Epithelial cell of proximal tubule (primary cell): ENCODE results near the gene C16orf90. TPM values are rescaled to one million over a fixed set of nuclear protein-coding genes. Genes with fewer than 3 reads are reported as not detected.
A peak's percentile ranks its signal among the peaks of the same experiment; 100 is the strongest.
"Not testable (repeated sequence)": the region's sequence is repeated elsewhere in the genome, so short reads cannot be mapped to it uniquely, and the experiment has no call there.

Experiments
- DNase-seq: peaks from one replicate; pipeline ENCODE4 v3.0.0-alpha.2; 2011; ENCODE audit warnings: low read depth
- H3K4me3 ChIP-seq: 2 replicates; pipeline ENCODE4 v1.5.1; 2011; ENCODE audit warnings: low read depth, mild to moderate bottlenecking, low read length
- total RNA-seq: library from RNA; depleted of rRNA; stranded (reverse); fragments of >200 nt; gene quantifications from 2 replicates; pipeline ENCODE4 v1.2.3, GENCODE V29; 2015
- TF ChIP-seq, protein P1 (sequence below): conservative IDR thresholded peaks from 2 replicates; pipeline ENCODE4 v1.5.1; 2012; ENCODE audit warnings: low read depth, mild to moderate bottlenecking, low read length

Gene C16orf90
- total RNA-seq, 1 donor from 2014 or later: not detected

DNA sequence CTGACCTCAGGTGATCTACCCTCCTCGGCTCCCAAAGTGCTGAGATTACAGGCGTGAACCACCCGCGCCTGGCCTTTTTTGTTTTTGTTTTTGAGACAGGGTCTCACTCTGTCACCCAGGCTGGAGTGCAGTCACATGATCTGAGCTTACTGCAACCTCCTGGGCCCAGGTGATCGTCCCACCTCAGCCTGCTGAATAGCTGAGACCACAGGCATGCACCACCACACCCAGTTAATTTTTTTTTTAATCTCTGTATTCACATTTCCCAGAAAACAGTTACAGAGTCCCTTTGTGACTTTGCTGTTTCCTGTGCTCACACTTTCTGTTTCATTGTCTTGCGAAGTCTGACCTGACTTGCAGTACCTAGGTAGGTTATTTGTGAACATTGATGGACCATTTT lies 8.2 kb upstream of the C16orf90 start:
- no peak for DNase-seq
- TF ChIP-seq, protein P1, sequence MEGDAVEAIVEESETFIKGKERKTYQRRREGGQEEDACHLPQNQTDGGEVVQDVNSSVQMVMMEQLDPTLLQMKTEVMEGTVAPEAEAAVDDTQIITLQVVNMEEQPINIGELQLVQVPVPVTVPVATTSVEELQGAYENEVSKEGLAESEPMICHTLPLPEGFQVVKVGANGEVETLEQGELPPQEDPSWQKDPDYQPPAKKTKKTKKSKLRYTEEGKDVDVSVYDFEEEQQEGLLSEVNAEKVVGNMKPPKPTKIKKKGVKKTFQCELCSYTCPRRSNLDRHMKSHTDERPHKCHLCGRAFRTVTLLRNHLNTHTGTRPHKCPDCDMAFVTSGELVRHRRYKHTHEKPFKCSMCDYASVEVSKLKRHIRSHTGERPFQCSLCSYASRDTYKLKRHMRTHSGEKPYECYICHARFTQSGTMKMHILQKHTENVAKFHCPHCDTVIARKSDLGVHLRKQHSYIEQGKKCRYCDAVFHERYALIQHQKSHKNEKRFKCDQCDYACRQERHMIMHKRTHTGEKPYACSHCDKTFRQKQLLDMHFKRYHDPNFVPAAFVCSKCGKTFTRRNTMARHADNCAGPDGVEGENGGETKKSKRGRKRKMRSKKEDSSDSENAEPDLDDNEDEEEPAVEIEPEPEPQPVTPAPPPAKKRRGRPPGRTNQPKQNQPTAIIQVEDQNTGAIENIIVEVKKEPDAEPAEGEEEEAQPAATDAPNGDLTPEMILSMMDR: no peak
- no peak overlapping the region for H3K4me3 ChIP-seq

DNA sequence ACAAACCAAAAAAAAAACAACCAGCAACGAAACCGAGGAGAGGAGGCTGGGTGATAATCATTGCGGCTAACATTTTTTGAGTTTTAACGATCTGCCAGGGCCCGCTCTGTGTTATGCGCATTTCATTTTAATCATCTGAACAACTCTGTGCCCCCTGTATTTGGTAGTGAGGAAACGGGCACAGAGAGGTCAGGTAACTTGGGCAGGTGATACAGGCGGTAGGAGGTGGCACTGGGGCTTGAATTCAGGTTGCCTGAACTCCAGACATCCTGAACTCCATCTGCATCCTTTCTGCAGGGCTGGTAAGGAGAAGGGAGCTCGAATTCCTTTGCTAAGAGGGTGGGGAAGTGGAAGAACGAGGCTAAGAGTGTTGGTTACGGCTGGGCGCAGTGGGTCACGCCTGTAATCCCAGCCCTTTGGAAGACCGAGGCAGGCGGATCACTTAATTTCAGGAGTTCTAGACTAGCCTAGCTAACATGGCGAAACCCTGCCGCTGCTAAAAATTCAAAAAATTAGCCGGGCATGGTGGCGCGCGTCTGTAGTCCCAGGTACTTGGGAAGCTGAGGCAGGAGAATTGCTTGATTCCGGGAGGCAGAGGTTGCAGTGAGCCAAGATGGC lies 6.6 kb upstream of the C16orf90 start:
- peak overlapping the region; percentile 93 for H3K4me3 ChIP-seq
- DNase-seq: no peak
- TF ChIP-seq, protein P1: no peak

DNA sequence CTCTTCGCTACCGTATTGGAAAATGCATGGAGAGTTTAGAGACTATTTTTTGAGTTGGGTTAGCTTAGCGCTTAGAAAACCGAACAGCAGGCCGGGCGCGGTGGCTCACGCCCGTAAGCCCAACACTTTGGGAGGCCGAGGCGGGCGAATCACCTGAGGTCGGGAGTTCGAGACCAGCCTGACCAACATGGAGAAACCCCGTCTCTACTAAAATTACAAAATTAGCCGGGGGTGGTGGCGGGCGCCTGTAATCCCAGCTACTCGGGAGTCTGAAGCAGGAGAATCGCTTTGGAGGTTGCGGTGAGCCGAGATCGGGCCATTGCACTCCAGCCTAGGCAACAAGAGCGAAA lies 6.1 kb upstream of the C16orf90 start:
- not testable (repeated sequence) for DNase-seq
- H3K4me3 ChIP-seq: peak overlapping the region; percentile 93

DNA sequence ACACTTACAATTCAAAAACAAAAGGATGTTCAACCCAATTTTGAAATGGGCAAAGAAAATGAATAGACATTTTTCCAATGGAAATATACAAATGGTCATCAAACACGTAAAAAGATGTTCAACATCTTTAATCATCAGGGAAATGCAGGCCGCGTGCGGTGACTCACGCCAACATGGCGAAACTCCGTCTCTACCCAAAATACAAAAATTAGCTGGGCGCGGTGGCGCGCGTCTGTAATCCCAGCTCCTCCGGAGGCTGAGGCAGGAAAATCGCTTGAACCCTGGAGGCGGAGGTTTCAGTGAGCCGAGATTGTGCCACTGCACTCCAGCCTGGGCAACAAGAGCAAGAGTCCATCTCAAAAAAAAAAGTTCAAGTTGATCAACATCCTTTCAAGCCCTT lies 3.7 kb upstream of the C16orf90 start:
- H3K4me3 ChIP-seq: no peak overlapping the region
- TF ChIP-seq, protein P1: no peak
- DNase-seq: no peak

DNA sequence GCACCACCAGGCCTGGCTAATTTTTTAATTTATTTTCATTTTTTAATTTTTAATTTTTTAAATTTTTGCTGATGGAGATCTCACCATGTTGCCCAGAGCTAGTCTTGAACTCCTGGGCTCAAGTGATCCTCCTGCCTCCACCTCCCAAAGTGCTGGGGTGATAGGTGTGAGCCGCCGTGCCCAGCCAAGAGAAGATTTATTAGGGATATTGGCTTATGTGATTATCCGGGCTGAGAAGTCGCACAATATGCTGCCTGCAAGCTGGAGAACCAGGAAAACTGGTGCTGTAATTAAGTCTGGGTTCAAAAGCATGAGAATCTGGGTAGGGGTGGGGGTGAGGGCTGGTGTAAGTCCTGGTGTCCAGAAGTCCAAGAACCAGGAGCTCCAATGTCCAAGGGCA lies 2.5 kb upstream of the C16orf90 start:
- TF ChIP-seq, protein P1: no peak
- H3K4me3 ChIP-seq: no peak overlapping the region
- no peak for DNase-seq

DNA sequence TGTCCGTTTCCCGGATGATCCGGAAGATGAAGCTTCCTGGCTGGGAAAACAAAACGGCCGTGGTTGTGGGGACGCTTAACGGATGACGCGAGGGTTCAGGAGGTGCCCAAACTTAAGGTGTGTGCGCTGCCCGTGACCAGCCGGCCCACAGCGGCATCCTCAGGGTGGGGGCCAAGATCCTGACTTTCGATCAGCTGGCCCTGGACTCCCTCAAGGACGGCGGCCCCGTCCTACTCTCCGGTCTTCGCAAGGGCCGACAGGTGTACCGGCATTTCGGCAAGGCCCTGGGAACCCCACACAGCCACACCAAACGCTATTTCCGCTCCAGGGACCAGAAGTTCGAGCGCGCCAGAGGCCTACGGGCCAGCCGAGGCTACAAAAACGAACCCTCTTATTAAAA lies 1.1 kb upstream of the C16orf90 start:
- TF ChIP-seq, protein P1: no peak

DNA sequence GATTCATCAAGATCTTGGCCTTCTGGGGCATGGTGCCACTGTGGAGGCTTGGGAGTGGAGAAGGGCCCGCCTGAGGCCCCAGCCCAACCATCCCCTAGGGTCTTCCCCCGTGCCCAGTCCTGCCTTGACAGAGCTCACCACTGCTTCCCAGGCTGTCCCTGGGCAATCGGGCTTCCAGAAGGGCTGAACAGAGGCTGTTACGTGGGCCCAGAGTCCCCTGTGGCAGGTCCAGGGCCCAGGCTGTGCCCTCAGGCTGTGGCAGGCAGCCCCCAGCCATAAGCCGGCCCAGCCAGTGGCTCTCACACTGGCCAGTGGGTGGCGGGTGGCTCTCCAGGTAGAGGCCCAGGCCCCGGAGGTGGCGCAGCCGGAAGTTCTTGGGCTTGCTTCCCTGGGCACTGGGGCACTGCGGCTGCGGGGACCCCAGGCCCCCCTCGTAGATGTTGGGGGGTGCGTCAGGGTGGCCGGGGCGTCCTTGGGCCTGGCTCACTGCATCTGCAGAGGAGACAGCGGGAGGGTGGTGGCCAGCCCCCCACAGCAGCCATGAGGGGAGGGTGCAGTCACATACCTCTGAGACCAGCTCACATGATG lies 809 bp downstream of the C16orf90 start:
- DNase-seq: no peak
- TF ChIP-seq, protein P1: no peak
- H3K4me3 ChIP-seq: no peak overlapping the region

More for the DNA sequence above, 1.1 kb upstream of the C16orf90 start:
- no peak overlapping the region for H3K4me3 ChIP-seq
- no peak for DNase-seq
